ENCODE data around the gene DGCR6L. TPM values are rescaled to one million over a fixed set of nuclear protein-coding genes. Genes with fewer than 3 reads are reported as not detected.
"Not testable (repeated sequence)": the region's sequence is repeated elsewhere in the genome, so short reads cannot be mapped to it uniquely, and the experiment has no call there.

The DGCR6L gene
- total RNA-seq, 1 donor from 2014 or later: 39.5 TPM

GRCh38 chr22:20308806-20309650, 10.8 kb downstream of the DGCR6L start:
- DNase-seq (ENCODE audit: low spot score): not testable (repeated sequence)

- not testable (repeated sequence) for DNase-seq (ENCODE audit: low spot score)
Observed at GRCh38 chr22:20307448-20308447, 12.1 kb downstream of the DGCR6L start.

DNA sequence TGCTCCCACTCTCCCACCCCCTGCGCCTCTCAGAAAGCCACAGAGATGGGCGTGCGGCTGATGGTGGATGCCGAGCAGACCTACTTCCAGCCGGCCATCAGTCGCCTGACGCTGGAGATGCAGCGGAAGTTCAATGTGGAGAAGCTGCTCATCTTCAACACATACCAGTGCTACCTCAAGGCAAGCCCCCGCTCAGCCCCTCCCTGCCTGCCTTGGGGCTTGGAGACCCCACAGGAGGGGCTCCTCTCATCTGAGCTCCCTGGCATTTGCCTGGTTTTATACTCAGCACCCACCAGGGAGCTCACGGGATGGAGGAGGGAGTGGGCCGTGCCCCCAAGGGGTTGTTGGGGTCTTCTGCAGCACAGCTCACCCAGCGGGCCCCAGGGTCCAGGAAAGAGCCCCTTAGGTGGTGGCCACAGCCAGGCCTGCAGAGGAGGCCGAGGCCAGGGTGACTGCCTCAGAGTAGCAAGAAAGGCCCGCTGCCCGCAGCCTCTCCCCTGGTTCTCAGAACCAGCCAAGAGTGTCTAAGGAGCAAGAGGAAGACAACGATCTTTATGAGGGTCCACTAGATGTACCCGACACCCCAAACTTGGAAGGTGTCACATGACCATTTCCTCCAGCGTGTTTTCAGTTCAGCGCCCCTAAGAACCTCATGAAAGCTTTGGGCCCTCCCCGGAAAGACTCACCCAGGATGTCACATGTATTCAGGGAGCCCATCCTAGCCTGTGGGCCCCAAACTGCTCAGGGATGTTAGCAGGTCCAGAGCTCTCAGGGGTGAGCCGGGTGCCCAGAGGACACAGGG, 13.0 kb downstream of the DGCR6L start:
- DNase-seq (ENCODE audit: low spot score): not testable (repeated sequence)

DNA sequence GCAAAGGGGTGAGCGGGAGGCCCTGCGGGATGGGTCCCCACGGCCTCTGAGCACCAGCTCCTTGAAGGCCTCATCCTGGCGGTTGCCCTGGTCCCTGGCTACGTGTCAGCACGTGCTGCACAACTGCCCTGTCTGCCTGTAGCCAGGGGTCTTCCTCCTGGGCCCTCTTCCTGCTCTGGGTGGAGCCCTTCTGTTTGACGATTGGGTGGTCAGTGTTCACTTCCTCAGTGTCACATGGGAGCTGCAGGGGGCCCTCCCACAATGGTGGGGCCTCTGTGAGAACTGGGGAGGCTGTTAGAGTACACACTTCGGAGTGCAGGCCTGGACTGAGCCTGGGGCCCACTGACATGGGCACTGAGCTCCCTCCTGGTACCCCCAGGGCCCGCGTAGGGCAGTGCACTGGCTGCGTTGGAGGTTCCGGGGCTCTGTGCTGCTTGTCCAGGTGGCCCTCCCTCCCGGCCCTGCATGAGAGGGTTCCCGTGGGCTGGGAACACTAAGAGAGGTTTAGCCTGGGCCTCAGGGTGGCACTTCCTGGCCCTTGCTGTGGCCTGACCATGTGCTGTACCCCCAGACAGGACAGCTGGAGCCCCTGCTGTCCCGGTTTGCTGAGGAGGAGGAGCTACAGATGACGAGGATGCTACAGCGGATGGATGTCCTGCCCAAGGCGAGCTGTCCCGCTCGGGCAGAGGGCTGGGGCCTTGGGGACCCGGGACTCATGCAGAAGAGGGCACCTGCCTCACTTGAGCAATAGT, 13.8 kb downstream of the DGCR6L start:
- DNase-seq (ENCODE audit: low spot score): no peak

GRCh38 chr22:20305230-20305893, 14.5 kb downstream of the DGCR6L start:
- not testable (repeated sequence) for DNase-seq (ENCODE audit: low spot score)

- no peak for DNase-seq (ENCODE audit: low spot score)
Observed at GRCh38 chr22:20304646-20305045, 15.2 kb downstream of the DGCR6L start.

- DNase-seq (ENCODE audit: low spot score): not testable (repeated sequence)
Observed at GRCh38 chr22:20303229-20303534, 16.7 kb downstream of the DGCR6L start.

DNA sequence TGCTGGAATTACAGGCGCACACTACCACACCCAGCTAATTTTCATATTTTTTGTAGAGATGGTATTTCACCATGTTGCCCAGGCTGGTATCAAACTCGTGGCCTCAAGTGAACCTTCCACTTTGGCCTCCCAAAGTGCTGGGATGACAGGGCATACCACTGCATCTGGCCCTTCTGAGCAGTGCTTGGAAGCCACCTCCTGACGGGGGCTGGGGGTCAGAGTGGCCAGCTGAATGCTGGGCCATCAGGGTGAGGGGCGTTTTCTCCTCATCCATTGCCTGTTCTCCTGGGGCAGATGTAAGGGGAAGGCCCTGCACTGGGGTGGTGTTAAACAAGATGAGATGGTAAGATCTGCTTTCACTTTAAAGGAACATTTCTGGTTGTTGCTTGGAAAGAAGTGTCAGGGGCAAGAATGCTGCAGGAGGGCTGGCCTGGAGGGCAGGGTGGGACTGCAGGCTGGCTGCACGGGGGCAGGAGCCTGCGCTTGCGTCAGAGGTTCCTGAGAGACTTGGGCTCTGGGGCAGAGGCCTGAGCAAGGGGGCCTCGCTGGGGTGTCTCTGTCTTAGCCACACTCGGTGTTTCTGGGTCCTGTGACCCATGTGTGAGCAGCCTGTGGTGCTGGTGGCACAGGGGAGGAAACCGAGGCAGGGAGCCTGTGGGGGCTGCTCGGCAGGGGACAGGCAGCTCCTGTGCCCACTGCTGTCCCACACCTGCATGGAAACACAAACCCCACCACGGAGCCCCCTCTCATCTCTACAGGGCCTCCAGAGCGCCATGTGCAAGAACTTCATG, 17.2 kb downstream of the DGCR6L start:
- DNase-seq (ENCODE audit: low spot score): no peak

GRCh38 chr22:20299746-20300136, 20.1 kb downstream of the DGCR6L start:
- DNase-seq (ENCODE audit: low spot score): no peak

DNA sequence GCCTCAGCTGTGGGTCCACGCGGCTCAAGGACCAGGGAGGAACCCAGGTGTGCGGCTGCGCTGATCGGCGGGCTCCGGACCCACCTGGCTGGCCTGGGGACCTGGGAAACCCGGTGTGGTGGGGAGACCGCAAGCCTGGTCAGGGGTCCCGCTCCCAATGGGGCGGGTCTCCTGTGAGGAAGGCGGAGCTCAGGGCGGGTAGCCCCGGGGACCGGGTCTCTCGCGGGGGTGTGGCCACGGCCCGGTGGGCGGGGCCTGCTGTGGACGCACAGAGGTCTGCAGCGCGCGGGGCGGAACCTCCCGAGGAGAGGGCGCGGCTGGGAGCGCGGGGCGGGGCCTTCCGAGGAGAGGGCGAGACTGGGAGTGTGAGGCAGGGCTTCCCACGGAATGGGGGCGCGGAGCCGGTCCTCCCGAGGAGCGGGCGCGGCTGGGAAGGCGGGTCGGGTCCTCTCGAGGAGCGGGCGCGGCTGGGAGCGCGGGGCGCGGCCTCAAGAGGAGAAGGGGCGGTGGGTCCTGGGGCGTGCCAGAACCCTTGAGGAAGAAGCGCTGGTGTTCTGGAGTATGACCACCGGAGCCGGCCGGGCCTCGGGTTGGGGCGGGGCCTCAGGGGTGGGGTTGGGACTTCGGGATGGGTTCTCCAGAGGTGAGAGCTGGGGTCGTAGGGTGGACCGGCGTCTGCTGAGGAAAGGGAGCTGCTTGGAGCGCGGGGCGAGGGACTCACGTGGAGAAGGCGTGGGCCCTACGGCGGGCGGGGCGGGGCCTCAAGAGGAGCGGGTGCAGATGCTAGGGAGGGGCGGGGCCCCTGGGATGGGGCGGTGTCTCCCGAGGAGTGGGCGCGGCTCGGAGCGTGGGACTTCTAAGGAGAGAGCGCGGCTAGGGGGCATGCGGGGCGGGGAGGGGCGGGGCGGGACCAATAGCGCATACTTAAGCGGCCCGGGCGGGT, 20.8 kb downstream of the DGCR6L start:
- peak; percentile 85 for DNase-seq (ENCODE audit: low spot score)

DNA sequence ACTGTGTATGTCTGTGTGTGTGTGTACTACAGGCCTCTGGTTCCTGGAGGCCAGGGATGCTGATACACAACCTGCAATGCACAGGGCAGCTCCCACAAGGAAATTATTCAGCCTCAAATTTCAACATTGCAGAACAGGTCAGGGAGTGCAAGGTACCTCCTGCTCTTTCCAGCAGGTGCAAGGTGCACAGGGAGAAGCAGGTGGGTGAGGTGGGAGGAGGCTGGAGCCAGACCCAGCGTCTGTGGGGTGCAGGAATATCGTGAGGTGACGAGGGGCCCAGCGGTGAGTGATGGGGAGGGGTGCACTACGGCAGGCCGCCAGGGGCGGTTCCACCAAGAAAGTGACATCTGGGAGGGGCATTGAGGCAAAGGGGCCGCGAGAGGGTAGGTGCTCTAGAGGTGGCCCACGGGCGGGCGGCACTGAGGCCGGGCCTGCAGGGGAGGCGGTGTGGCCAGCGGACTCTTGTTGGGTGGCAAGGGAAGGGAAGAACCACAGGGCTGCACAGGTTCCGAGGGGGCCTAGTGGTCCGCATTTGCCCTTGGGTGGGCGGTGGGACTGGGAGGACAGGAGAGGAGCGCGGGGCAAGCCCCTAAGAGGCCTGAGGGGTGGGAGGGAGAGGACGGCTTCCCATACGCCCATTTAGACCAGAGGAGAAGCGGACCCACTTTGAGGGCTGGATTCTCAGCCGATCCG, 21.6 kb downstream of the DGCR6L start:
- DNase-seq (ENCODE audit: low spot score): no peak

DNA sequence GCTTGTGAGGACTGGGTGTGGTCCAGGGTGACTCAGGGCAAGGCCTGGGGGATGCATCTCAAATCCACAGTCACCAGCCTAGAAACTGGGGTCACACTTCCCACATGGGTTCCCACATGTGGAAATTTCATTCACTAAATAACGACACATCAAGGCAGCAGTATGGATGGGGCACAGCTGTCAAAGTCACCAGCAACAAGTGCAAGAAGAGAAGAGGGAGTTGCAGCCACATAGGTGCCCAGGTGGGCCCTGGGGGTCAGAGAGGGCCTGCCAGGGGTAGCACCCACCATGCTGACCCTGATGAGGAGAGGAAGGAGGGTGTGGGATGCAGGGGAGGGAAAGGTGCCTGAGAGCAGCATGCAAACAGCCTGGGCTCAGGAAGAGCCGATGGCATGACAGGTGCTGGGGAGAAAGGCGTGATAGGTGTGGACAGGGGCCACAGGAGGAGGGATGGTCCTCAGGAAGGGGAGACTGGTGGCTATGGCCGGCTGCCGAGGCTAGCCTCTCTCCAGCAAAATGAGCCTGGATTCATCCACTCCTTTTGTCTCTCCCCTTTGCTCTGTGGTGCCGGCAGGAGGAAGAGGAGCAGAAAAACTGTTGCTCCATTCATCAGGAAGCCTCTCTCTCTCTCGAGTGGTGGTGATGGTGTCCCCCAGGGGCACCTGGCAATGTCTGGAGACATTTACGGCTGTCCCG, 22.3 kb downstream of the DGCR6L start:
- DNase-seq (ENCODE audit: low spot score): no peak

DNA sequence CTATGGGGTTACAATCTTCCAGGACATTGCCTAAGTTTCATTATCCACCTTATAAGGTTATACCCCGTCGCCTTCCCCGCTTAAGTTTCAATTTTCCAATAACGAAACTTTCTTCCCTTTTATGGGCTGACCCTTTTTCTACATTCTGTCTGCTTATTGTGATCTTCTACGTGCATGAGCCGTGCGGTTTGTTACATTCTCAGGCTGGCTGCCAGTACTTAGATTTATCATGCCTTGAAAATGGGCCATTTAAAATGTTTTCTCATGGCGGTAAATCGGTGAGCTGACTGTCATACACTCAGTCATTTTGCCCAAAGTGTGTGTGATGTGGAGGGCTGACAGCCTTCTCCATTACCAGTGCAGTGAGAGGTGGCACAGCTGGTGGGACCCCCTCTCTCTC, 23.3 kb downstream of the DGCR6L start:
- no peak for DNase-seq (ENCODE audit: low spot score)

- DNase-seq (ENCODE audit: low spot score): no peak
Observed at GRCh38 chr22:20295262-20296064, 24.4 kb downstream of the DGCR6L start.

GRCh38 chr22:20292673-20293232, 27.1 kb downstream of the DGCR6L start:
- DNase-seq (ENCODE audit: low spot score): no peak

- no peak for DNase-seq (ENCODE audit: low spot score)
Observed at GRCh38 chr22:20292108-20292507, 27.8 kb downstream of the DGCR6L start.

All from mucosa of gallbladder (tissue), 1 donor.